HG03108 (cell line): ENCODE measurements around the gene DENND4A.
"Not testable (repeated sequence)": the region's sequence is repeated elsewhere in the genome, so short reads cannot be mapped to it uniquely, and the experiment has no call there.

ENCODE experiments used
- ATAC-seq: cut with Tn5 transposase; IDR thresholded peaks from one replicate; pipeline ENCODE4 v1.9.1; 2021; ENCODE audit warnings: moderate library complexity; ENCODE audit not compliant: unreplicated experiment

The DENND4A gene

GRCh38 chr15:65789759-65790425 is 2.2 kb downstream of the DENND4A start:
- ATAC-seq: no peak

- no peak for ATAC-seq
Measured at GRCh38 chr15:65789105-65789504, 3.0 kb downstream of the DENND4A start.

GRCh38 chr15:65787260-65787659 is 4.8 kb downstream of the DENND4A start:
- no peak for ATAC-seq

- no peak for ATAC-seq
Measured at GRCh38 chr15:65785151-65785550, 6.9 kb downstream of the DENND4A start.

DNA sequence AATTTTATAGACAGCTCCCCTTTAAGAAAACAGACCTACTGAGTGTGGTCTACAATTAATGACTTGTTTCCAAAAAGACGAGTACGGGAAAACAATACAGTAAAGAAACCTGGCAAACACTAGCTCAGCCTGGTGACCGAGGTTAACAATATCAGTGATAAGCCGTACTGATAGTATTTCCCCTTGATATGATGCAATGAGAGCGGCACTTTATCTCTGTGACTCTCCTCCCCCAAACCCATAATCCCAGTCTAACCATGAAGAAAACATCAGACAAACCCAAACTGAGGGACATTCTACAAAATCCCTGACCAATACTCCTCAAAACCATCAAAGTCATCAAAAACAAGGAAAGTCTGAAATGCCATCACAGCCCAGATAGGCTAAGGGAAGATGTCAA is 8.2 kb downstream of the DENND4A start:
- ATAC-seq: no peak

DNA sequence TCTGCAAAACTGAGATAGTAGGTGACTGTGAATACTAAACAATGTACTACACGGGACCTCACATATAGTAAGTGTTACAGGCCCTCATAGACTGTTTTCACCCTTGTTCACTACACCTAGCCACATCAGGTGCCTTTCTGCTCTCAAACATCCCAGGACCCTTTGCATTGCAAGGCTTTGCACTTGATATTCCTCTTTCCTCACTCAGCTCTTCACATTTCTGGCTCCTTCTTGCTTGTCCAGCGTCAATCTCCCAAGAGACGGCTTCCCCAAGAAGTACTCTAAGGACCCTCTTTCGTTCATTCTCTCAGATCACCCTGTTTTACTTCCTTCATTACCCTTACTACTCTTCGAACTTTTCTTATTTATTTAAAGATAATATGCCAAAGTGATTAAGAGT is 10.0 kb downstream of the DENND4A start:
- no peak for ATAC-seq

DNA sequence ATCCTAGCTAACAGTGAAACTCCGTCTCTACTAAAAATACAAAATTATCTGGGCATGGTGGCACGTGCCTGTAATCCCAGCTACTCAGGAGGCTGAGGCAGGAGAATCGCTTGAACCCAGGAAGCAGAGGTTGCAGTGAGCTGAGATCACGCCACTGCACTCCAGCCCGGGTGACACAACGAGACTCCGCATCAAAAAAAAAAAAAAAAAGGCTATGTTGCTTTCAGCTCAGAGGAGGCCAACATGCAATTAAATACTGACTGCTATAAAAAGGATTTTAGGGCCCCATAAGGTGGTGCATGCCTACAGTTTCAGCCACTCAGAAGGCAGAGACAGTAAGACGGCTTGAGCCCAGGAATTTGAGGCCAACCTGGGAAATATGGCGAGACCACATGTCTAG is 13.4 kb downstream of the DENND4A start:
- ATAC-seq: not testable (repeated sequence)

DNA sequence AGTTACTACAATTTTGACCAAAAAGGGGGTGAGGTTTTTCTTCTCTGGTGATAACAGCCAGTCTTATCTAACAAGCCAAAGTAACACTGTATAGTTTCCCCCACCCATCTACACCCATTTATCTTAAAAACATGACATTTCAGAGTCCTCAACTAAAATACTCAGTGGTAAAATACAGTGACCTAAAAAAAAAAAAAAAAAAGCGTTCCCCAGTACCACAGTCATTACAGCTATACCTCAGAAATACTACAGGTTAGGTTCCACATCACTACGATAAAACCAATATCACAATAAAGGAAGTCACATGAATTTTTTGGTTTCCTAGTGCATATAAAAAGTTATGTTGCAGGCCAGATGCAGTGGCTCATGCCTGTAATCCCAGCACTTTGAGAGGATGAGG is 13.8 kb downstream of the DENND4A start:
- no peak for ATAC-seq

GRCh38 chr15:65777843-65778242 is 14.2 kb downstream of the DENND4A start:
- ATAC-seq: no peak

- no peak for ATAC-seq
Measured at GRCh38 chr15:65777053-65777452, 15.0 kb downstream of the DENND4A start.

DNA sequence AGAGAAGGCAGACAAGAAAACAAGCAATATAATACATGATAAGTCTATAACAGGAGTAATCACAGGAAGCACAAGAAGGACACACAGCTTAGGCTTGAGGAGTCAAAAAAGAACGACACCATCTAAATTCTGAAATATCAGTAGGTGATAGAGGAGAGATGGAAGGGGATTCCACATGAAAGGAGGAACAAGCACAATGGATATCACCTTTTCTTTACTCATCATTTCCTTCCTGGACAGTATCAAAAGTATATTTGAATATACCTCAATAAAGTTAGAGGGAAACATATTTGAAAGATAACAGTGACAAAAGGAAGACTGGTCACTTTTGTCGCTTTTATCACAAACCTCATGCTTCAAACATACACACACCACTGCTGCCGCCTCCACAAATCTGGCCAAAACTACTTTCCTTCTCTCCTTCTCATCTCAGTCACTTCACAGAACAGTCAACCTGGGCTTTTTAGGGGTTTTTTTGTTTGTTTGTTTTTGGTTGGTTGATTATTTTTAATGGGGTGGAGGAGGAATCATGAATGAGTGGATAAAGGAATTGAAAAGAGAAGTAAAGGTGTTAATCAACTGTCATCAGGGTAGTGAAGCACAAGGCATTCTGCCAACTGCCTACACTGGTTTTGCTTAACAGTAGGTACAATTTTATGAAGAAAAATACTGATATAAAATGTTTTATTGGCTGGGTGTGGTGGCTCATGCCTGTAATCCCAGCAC is 18.5 kb downstream of the DENND4A start:
- ATAC-seq: no peak

- ATAC-seq: no peak
Measured at GRCh38 chr15:65772930-65773329, 19.2 kb downstream of the DENND4A start.

DNA sequence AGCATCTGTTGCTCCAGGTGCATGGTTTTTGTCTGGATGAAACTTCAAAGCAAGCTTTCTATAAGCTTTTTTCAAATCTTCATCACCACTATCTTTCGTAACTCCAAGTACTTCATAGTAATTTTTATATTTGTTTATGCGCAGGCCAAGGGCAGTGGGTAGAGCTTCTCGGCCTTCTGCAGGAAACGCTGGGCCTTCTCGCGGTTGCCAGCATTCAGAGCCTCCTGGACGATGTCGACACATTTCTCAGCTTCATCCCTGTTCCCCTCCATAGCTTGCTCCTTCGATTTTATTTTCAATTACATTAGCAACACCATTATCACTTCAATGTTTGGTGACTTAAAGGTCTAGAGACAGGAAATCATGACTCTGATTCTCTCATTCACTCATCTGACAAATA is 20.2 kb downstream of the DENND4A start:
- ATAC-seq: no peak

DNA sequence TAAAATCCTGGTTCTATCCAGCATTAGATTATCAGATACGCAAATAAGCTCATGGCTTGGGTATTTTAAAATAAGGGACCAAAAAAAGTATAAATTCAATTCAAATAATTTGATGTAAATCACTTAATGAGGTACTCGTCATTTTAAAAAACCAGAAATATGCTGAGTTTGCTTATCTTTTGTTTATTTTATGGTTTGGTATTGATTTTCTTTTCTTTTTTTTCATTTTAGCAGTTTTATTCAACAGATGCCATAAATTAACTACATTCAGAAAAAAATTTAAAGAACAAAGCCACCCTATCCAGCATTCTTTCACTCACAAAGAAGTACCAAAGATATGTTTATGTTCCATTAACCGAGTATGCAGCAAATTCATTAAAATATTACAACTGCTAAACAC is 22.6 kb downstream of the DENND4A start:
- no peak for ATAC-seq

GRCh38 chr15:65767895-65768294 is 24.2 kb downstream of the DENND4A start:
- ATAC-seq: no peak

- ATAC-seq: no peak
Measured at GRCh38 chr15:65767264-65767595, 24.9 kb downstream of the DENND4A start.

DNA sequence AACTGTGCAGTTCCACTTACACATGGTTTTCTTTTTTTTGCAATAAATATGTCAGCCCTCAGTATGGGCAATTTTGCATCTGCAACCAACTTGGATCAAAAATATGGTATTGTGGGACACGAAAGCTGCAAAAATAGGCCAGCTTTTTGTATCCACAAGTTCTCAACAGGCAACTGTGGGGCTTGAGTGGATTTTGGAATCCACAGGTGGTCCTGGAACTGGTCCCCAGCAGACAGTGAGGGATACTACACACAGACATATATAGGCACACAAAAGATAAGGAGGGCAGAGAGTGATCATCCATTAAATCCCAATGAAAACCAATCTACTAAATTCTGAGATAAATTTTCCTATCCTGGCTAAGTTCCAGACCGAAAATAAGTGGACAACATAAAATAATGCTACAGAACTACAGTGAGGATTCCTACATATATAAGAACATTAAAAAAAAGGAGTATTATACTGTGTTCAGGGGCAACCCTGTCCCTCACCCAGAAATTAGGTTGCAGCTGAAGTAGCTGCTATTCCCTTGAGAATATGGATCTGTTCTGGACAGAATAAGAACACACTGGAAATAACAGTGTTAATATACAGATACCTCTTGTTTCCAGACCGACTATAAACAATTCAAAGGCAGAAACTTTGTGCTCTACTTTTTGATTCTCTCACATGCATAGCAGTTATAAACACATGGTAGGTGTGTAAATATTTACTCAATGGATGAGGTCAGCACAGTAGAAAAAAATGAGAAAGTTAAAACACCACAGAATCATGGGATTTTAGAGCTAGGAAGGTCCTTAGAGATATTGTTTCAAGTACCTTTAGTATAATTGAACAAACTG is 25.4 kb downstream of the DENND4A start:
- ATAC-seq: no peak

GRCh38 chr15:65765106-65765505 is 27.0 kb downstream of the DENND4A start:
- ATAC-seq: no peak

DNA sequence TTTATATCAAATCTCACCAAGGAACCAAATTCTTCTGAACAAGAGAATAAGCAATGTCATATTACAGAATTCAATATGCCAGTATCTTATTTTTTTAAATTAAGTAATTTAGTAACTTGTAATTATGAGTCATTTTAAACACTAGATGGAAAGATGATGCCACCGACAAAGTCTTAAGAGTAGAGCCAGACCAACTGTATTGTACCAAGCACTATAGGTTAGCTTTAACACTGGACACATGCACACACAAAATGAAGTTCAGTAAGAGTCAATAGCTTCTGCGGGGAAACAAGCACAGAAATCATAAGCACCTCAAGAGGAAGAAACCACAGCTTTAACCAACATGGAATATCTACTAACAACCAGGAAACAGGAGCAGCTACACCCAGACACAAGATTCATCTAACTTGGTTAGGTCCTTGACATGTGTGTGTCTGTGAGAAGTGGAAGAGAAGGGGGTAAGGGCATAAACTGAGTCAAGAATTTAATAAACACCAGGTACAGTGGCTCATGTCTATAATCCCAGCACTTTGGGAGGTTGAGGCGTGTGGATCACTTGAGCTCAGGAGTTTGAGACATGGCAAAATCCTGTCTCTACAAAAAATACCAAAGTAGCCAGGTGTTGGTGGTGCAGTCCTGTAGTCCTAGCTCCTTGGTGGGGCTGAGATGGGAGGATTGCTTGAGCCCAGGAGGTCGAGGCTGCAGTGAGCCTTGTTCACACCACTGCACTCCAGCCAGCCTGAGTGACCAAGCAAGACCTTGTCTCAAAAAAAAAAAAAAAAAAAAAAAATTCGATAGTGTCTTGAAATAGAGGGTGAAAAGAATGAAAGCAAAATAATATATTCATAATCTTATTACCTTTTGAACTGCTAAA is 28.9 kb downstream of the DENND4A start:
- no peak for ATAC-seq

DNA sequence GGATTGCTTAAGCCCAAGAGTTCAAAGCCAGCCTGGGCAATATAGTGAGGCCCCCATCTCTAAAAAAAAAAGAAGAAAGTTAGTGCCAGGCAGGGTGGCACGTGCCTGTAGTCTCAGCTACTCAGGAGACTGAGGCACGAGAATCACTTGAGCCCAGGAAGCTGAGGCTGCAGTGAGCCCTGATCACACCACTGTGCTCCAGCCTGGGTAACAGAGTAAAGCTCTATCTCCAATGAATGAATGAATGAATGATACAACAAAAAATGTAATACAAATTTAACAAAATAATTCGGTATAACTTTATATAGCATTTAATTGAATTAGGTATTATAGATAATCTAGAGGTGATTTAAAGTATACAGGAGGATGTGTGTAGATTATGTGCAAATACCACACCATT is 29.7 kb downstream of the DENND4A start:
- no peak for ATAC-seq
